ENCODE measurements around the gene ACOT4.
"Not testable (repeated sequence)": the region's sequence is repeated elsewhere in the genome, so short reads cannot be mapped to it uniquely, and the experiment has no call there.

The ACOT4 gene

DNA sequence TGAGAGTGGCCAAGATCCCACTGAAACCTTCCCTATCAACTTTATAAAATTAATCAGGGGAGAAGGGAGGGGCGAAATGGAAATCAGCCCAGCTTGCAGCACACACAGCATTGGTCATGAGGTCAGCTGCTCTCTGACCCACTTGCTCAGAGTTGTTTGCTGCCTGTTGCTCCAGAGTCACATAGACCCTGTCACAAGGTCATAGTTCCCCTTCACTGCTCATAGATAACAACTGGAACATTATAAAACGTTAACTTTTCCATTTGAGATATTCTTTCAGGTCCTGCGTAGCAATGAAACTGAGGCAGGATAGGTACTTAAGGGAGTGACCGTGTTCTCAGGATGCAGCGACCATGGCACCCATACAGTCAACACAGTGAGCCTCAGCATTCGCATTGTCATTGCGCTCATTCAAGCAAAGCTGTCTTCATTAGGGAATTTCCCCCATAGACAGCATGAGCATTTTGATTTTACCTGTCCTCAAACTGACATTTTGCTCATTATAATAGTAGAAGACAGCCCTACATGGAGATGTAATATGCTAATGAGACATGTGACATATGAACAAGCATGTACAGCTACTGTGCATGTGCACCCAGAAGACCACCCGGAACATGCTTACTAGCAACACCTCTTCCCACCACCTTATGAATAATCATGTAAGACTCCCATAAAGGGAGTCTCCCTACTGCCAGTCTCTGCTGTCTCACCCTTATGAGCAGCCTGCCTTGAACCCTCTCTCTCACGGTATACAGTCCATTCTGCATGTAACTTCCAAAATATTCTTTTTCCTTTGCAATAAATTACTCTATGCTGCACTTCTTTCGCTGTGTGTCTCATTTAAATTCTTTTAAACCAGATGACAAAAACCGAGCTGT, 9.3 kb upstream of the ACOT4 start:
- H3K4me1 ChIP-seq (ENCODE audit: control insufficient read depth, insufficient read depth, low read length); H3K9me3 ChIP-seq (ENCODE audit: control insufficient read depth, insufficient read depth, low read length); H3K36me3 ChIP-seq (ENCODE audit: control insufficient read depth, insufficient read depth, low read length); H3K4me3 ChIP-seq (ENCODE audit: low read depth, low read length); H3K27ac ChIP-seq (ENCODE audit: low read depth, low read length); H3K9ac ChIP-seq (ENCODE audit: low read depth, low read length); H3K27me3 ChIP-seq (ENCODE audit: control insufficient read depth, insufficient read depth, low read length): not testable (repeated sequence)

DNA sequence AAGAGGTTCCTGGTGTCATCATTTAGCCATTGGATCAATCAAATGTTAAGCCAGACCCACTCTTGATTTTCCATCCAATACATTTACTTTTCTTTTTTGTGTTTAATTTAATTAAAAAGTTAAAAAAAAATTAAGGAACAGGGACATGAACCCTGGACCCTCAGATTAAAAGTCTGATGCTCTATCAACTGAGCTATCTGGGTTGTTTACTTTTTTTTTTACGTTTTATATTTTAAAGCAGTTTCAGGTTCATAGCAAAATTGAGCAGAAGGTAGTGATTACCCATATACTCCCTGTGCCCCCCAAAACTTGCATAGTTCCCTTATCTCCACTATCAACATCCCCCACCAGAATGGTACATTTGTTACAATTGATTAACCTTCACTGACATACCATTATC, 3.0 kb upstream of the ACOT4 start:
- Histone ChIP-seq H3K9me3 (ENCODE audit: control insufficient read depth, insufficient read depth, low read length) (no peaks in the 10 kb centered on the region), H3K4me3 (ENCODE audit: low read depth, low read length) (no peak overlapping the region), H3K27me3 (ENCODE audit: control insufficient read depth, insufficient read depth, low read length) (peaks cover 18% of the 10 kb centered on the region), H3K9ac (ENCODE audit: low read depth, low read length) (no peak overlapping the region), H3K36me3 (ENCODE audit: control insufficient read depth, insufficient read depth, low read length) (no peaks in the 10 kb centered on the region), H3K27ac (ENCODE audit: low read depth, low read length) (no peak overlapping the region), H3K4me1 (ENCODE audit: control insufficient read depth, insufficient read depth, low read length) (no peaks in the 10 kb centered on the region)

DNA sequence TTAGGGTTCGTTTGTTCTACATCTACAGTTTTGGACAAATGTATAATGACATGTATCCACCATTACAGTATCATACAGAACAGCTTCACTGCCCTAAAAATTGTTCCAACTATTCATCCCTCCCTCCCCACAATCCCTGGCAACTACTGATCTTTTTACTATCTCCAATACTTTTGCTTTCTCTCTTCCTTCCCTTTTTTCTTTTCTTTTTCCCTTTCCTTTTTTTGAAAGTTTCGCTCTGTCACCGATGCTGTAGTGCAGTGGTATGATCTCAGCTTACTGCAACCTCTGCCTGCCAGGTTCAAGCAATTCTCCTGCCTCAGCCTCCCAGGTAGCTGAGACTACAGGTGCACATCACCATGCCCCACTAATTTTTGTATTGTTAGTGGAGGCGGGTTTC, 2.6 kb upstream of the ACOT4 start:
- Histone ChIP-seq H3K36me3 (ENCODE audit: control insufficient read depth, insufficient read depth, low read length) (no peaks in the 10 kb centered on the region), H3K4me3 (ENCODE audit: low read depth, low read length) (no peak overlapping the region), H3K9ac (ENCODE audit: low read depth, low read length) (no peak overlapping the region), H3K27ac (ENCODE audit: low read depth, low read length) (no peak overlapping the region), H3K4me1 (ENCODE audit: control insufficient read depth, insufficient read depth, low read length) (no peaks in the 10 kb centered on the region), H3K27me3 (ENCODE audit: control insufficient read depth, insufficient read depth, low read length) (peaks cover 18% of the 10 kb centered on the region), H3K9me3 (ENCODE audit: control insufficient read depth, insufficient read depth, low read length) (no peaks in the 10 kb centered on the region)

DNA sequence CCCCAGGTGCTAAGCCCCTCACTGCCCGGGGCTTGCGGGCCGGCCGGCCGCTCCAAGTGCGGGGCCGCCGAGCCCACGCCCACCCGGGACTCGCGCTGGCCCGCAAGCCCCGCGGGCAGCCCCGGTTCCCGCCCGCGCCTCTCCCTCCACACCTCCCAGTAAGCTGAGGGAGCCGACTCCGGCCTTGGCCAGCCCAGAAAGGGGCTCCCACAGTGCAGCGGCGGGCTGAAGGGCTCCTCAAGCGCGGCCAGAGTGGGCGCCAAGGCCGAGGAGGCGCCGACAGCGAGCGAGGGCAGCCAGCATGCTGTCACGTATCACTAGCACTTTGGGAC, 1.0 kb upstream of the ACOT4 start:
- not testable (repeated sequence) for H3K4me1 ChIP-seq (ENCODE audit: control insufficient read depth, insufficient read depth, low read length); H3K36me3 ChIP-seq (ENCODE audit: control insufficient read depth, insufficient read depth, low read length)

DNA sequence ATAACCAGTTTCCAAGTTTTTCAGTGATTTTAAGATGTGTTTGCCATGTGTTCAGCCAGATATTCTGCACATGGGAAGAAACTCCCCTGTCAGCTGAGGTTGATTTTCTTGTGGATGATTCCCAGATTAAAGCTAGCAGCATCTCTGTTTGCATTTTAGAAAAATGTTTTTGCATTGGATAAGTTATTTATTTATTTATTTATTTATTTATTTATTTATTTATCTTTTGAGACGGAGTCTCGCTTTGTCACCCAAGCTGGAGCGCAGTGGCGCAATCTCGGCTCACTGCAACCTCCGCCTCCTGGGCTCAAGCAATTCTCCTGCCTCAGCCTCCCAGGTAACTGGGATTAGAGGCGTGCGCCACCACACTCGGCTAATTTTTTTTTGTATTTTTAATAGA, 2.8 kb downstream of the ACOT4 start:
- Histone ChIP-seq H3K9me3 (ENCODE audit: control insufficient read depth, insufficient read depth, low read length) (no peaks in the 10 kb centered on the region), H3K9ac (ENCODE audit: low read depth, low read length) (no peak overlapping the region), H3K27me3 (ENCODE audit: control insufficient read depth, insufficient read depth, low read length) (peaks cover 18% of the 10 kb centered on the region), H3K27ac (ENCODE audit: low read depth, low read length) (no peak overlapping the region), H3K4me3 (ENCODE audit: low read depth, low read length) (no peak overlapping the region), H3K4me1 (ENCODE audit: control insufficient read depth, insufficient read depth, low read length) (no peaks in the 10 kb centered on the region), H3K36me3 (ENCODE audit: control insufficient read depth, insufficient read depth, low read length) (no peaks in the 10 kb centered on the region)

More for the DNA sequence above, 1.0 kb upstream of the ACOT4 start:
- not testable (repeated sequence) for H3K9me3 ChIP-seq (ENCODE audit: control insufficient read depth, insufficient read depth, low read length); H3K4me3 ChIP-seq (ENCODE audit: low read depth, low read length); H3K27ac ChIP-seq (ENCODE audit: low read depth, low read length); H3K9ac ChIP-seq (ENCODE audit: low read depth, low read length)
- peaks cover 18% of the 10 kb centered on the region for H3K27me3 ChIP-seq (ENCODE audit: control insufficient read depth, insufficient read depth, low read length)

DNA sequence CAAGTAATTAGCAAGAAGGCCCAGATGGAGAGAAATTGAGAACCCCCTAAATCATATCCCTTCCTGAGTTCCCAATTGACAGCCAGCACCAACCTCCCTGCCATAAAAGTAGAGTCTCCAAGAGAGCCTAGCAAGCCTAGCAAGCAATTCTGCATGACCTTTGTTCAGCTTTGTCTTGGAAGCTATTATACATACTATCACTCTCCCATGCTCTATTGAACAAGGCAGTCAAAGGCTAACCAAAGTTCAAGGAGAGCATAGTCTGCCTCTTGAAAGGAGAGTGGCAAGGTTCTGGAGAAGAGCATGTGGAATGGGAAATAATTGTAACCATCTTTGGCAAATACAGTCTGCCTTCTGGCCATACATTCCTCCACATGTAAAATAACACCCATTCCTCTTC, 7.8 kb downstream of the ACOT4 start:
- Histone ChIP-seq H3K27me3 (ENCODE audit: control insufficient read depth, insufficient read depth, low read length) (no peaks in the 10 kb centered on the region), H3K36me3 (ENCODE audit: control insufficient read depth, insufficient read depth, low read length) (no peaks in the 10 kb centered on the region)

DNA sequence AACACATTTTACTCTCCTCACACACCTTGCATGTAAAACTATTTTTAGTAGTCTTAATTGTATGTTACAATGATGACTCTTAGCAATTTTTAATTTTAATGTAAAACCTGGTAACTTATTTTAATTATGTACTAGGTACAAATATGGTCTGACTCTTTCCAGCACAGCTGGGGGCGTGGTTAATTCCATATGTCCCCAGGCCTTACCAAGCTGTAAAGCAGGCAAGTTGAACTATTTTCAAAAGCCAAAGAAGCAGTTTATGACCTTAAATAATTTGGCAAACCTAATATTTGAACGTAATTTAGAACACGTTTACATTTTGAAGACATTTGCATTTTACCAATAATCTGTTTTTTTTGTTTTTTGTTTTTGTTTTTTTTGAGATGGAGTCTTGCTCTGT, 11.3 kb downstream of the ACOT4 start:
- Histone ChIP-seq H3K4me1 (ENCODE audit: control insufficient read depth, insufficient read depth, low read length) (no peaks in the 10 kb centered on the region), H3K27me3 (ENCODE audit: control insufficient read depth, insufficient read depth, low read length) (no peaks in the 10 kb centered on the region), H3K9ac (ENCODE audit: low read depth, low read length) (no peak overlapping the region), H3K27ac (ENCODE audit: low read depth, low read length) (no peak overlapping the region), H3K9me3 (ENCODE audit: control insufficient read depth, insufficient read depth, low read length) (no peaks in the 10 kb centered on the region), H3K4me3 (ENCODE audit: low read depth, low read length) (no peak overlapping the region), H3K36me3 (ENCODE audit: control insufficient read depth, insufficient read depth, low read length) (no peaks in the 10 kb centered on the region)

More for the DNA sequence above, 7.8 kb downstream of the ACOT4 start:
- Histone ChIP-seq H3K4me3 (ENCODE audit: low read depth, low read length) (no peak overlapping the region), H3K27ac (ENCODE audit: low read depth, low read length) (no peak overlapping the region), H3K9me3 (ENCODE audit: control insufficient read depth, insufficient read depth, low read length) (no peaks in the 10 kb centered on the region), H3K9ac (ENCODE audit: low read depth, low read length) (no peak overlapping the region), H3K4me1 (ENCODE audit: control insufficient read depth, insufficient read depth, low read length) (no peaks in the 10 kb centered on the region)

DNA sequence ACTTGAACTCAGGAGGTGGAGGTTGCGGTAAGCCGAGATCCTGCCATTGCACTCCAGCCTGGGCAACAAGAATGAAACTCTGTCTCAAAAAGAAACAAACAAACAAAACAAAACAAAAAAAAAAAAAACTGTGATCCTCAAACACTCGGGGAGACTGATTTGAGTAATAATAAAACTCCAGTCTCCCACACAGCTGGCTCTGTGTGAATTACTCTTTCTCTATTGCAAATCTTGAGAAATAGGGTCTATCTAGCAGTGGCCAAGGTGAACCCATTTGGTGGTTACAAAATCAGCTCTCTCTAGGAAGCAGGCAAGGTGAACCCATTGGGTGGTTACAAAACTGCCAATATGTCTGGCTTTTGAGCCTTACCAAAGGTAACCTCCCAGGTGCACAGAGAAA, 14.6 kb downstream of the ACOT4 start:
- Histone ChIP-seq H3K27me3 (ENCODE audit: control insufficient read depth, insufficient read depth, low read length) (no peaks in the 10 kb centered on the region), H3K9ac (ENCODE audit: low read depth, low read length) (no peak overlapping the region), H3K36me3 (ENCODE audit: control insufficient read depth, insufficient read depth, low read length) (no peaks in the 10 kb centered on the region), H3K27ac (ENCODE audit: low read depth, low read length) (no peak overlapping the region), H3K4me1 (ENCODE audit: control insufficient read depth, insufficient read depth, low read length) (no peaks in the 10 kb centered on the region), H3K9me3 (ENCODE audit: control insufficient read depth, insufficient read depth, low read length) (no peaks in the 10 kb centered on the region), H3K4me3 (ENCODE audit: low read depth, low read length) (no peak overlapping the region)

DNA sequence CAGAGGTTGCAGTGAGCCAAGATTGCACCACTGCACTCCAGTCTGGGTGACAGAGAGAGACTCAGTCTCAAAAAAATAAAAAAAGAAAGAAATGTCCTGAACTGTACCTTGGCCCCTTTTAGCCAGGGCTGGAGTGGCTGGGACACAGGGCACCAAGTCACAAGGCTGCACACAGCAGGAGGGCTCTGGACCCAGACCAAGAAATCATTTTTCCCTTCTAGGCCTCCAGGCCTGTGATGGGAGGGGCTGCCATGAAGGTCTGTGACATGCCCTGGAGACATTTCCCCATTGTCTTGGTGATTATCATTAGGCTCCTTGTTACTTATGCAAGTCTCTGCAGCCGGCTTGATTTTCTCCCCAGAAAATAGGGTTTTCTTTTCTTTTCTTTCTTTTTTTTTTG, 15.6 kb downstream of the ACOT4 start:
- Histone ChIP-seq H3K4me3 (ENCODE audit: low read depth, low read length) (no peak overlapping the region), H3K36me3 (ENCODE audit: control insufficient read depth, insufficient read depth, low read length) (no peaks in the 10 kb centered on the region), H3K27ac (ENCODE audit: low read depth, low read length) (no peak overlapping the region), H3K9ac (ENCODE audit: low read depth, low read length) (no peak overlapping the region), H3K27me3 (ENCODE audit: control insufficient read depth, insufficient read depth, low read length) (no peaks in the 10 kb centered on the region), H3K9me3 (ENCODE audit: control insufficient read depth, insufficient read depth, low read length) (no peaks in the 10 kb centered on the region), H3K4me1 (ENCODE audit: control insufficient read depth, insufficient read depth, low read length) (no peaks in the 10 kb centered on the region)

DNA sequence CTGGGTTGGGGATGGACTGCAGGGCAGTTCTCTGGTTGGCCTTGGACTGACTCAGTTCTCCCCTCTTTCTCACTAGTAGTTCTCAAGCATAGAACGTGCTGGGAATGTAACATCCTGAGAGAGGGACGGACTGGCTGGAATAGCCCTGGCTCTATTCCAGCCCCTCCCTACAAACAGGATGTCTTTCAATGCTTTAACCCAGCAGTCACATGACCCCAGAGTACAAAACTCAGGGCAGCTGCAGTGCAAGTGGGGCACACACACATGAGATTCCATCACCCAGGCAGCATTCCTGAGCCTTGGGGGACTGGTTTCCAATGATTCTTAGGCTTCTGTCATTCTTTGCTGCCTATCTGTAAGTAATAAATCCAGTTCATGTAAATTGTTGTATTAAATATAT, 19.0 kb downstream of the ACOT4 start:
- Histone ChIP-seq H3K9ac (ENCODE audit: low read depth, low read length) (no peak overlapping the region), H3K36me3 (ENCODE audit: control insufficient read depth, insufficient read depth, low read length) (no peaks in the 10 kb centered on the region), H3K9me3 (ENCODE audit: control insufficient read depth, insufficient read depth, low read length) (no peaks in the 10 kb centered on the region), H3K4me1 (ENCODE audit: control insufficient read depth, insufficient read depth, low read length) (no peaks in the 10 kb centered on the region), H3K27ac (ENCODE audit: low read depth, low read length) (no peak overlapping the region), H3K4me3 (ENCODE audit: low read depth, low read length) (no peak overlapping the region), H3K27me3 (ENCODE audit: control insufficient read depth, insufficient read depth, low read length) (peaks cover 13% of the 10 kb centered on the region)

DNA sequence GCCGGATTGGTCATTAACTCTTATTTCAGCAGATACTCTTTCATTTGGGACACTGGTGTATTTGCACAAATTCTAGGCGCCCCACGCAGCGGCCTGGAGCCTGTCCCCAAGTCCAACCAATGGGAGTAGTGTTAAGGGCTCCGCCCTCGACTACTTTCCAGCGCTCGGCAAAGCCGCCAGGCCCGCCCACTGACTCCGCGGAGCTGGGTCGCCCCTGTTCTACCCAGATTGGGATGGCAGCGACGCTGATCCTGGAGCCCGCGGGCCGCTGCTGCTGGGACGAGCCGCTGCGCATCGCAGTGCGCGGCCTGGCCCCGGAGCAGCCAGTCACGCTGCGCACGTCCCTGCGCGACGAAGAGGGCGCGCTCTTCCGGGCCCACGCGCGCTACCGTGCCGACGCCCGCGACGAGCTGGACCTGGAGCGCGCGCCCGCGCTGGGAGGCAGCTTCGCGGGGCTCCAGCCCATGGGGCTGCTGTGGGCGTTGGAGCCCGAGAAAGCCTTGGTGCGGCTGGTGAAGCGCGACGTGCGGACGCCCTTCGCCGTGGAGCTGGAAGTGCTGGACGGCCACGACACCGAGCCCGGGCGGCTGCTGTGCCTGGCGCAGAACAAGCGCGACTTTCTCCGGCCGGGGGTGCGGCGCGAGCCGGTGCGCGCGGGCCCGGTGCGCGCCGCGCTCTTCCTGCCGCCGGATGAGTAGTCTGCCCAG, 20.8 kb downstream of the ACOT4 start, which contains the start of gene ACOT6:
Gene ACOT6 (plus strand): TSS at position 179 of the 707 bp plus-strand sequence. CDS start 55 bp downstream, at position 234.
- no peaks in the 10 kb centered on the region for H3K36me3 ChIP-seq (ENCODE audit: control insufficient read depth, insufficient read depth, low read length)
- H3K9ac ChIP-seq (ENCODE audit: low read depth, low read length), result peak within 1 kb of the TSS; percentile 31; the same call in 1 of the 2 replicates
- H3K27ac ChIP-seq (ENCODE audit: low read depth, low read length), result no peak within 1 kb of the TSS
- H3K4me3 ChIP-seq (ENCODE audit: low read depth, low read length), result peak within 1 kb of the TSS; percentile 71
- H3K27me3 ChIP-seq (ENCODE audit: control insufficient read depth, insufficient read depth, low read length), result peaks cover 13% of the 10 kb centered on the region
- H3K4me1 ChIP-seq (ENCODE audit: control insufficient read depth, insufficient read depth, low read length), result peaks cover 6% of the 10 kb centered on the region
- no peaks in the 10 kb centered on the region for H3K9me3 ChIP-seq (ENCODE audit: control insufficient read depth, insufficient read depth, low read length)

Measured in HUES48 (cell line).